IPS-NIHi11 (cell line): ENCODE results near the gene IFI27L1.

Experiments used
- DNase-seq: peaks from one replicate; pipeline ENCODE4 v3.0.0; 2012; ENCODE audit warnings: mixed read lengths, low spot score

IFI27L1 gene

DNA sequence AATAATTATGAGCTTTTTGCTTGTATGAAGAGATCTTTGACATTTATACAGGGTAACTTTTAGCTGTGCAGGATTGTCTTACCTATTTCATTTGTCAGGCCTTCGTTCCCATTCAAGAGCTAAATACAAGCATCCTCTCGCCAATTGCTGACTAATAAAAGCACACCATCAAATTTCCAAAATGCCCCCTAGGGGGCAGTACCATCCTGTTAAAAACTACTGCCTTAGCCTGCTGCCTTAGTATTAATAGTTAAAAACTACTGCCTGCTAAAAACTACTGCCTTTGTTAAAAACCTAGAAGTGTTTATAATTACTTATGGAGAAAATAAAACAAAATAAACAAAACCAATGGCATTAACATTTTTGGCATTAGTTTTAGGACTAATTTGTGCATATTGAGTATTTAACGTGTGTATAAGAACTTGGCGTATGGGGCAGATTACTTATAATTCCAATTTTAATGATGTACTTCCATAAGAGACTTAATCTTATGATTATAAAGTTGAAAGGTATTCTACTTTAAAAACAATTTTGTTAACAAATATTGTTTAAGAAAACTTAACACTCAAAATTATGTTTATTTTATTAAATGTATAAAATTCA is 51.3 kb downstream of the IFI27L1 start:
- peak; percentile 48 for DNase-seq

DNA sequence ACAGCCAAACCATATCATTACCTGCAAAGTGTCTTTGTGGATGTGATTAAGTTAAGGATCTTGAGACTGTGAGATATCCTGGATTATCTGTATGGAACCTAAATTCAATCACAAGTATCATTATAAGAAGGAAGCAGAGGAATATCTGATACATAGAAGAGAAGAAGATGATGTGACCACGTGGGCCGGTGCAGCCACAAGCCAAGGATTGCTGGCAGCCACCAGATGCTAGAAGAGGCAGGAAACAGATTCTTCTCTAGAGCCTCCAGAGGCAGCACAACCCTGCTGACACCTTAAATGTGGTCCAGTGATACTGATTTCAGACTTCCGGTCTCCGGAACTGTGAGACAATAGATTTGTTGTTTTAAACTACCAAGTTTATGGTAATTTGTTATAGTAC is 54.4 kb downstream of the IFI27L1 start:
- no peak for DNase-seq

DNA sequence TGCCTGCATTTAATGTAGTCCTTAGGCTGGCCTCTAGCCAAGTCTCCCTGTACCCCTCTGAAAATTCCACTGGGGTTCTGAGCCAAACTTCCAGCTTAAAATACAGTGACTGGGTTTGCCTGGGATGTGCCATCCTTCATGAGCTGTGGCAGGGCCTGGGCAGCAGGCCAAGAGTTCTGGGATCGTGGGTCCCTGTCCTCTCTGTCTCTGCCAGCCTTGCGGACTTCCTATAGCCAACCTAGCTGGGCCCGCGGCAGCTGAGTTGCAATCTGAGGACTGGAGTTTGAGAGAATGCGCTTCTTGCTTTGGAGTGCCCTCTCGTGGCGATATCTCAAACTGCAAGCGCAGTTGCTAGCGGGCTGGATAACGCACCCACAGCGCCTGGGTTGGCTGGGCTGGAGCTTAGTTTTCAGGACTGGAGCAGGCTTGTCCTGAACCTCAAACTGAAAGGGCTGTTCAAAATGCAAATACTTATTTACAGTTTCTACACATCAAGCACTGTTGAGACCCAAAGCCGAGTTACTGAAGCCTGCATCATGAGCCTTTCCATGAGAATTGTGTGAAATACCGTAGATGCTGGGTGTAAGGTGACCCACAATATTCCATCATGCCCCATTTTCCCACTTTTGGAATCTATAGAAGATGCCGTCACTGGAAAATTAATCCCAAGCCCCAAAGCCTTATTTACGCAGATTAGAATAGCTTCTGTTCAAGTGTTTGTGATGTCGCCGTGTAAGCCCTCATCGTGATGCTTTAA is 55.6 kb downstream of the IFI27L1 start:
- DNase-seq: peak; percentile 80

DNA sequence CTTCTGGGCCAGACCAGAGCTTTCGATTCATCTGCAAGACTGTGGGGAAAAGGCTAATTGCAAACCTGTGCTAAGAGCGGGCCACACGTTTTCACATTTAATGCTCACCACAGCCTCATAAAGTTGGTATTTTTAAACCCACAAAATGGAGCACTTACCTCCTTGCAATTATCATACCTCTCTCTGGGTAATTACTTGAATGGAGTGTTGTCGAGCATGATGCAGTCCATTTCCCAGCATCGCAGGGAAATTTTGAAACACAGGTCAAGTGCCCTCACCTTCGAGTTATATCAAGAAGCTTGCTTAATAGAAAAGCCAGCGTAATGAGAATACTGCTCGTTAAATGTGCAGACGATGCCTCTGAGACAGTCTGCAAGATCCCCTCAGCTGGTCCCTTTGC is 57.1 kb downstream of the IFI27L1 start:
- no peak for DNase-seq

DNA sequence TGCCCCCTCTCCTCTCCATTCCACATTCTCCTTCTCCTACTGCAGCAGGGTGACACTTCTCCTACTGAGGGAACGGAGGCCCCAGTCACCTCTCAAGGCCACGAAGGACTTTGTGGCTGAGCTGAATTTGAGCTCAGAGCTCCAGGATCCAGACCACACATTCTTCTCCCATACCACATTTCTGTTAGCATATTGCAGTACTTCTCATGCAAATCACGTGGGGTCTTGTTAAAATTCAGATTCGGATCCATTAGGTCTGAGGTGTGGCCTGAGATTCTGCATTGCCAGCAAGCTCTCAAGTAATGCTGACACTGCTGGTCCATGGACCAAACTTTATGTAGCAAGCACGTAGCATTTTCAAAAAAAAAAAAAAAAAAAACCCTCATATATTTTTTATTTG is 57.9 kb downstream of the IFI27L1 start:
- DNase-seq: no peak

DNA sequence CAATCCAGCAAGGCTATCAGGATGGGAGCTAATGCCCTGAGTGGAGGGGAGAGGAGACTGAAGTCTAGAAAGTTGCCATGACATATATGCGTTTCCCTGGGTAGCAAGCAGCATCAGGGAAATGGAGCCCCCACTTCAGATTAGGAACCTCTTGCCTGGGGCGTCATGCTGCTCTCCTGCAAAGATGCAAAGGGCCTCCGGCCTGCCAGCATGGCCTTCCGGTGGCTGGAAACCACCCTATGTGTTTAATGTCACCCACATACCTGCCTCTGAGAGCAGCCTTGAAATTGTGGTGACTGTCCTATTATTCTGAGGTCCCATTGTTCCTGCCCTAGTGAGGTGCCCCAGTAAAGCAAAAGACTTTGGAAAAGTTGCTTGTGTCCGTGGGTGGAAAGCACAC is 58.3 kb downstream of the IFI27L1 start:
- no peak for DNase-seq

DNA sequence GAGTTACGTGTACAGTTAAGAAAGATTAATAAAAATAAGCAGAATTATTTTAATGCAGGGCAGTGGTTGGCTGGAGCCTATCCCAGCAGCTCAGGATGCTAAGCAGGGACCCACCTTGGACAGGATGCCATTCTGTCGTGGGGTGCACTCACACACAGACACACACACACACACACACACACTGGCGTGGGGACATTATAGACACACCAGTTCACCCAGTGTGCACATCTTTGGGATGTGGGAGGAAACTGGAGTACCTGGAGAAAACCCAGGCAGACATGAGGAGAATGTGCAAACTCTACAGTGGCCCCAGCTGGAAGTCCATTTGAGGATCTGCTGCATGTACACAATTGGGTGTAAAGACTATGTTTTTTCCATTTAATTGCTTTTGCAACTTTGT is 61.1 kb downstream of the IFI27L1 start:
- no peak for DNase-seq

DNA sequence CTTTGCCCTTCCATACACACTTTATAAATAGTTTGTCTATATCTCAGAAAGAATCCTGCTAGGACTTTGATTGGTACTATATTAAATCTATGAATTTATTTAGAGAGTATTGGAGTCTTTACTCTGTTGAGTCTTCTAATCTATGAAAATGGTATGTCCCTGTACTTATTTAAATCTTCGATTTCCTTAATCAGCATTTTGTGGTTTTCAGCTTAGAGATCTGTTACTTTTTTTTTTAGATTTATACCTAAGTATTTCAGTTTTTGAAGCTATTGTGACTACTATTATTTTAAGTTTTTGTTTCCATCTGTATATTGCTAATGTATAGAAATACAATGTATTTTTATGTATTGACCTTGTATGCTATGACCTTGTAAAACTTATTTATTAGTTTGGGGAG is 61.7 kb downstream of the IFI27L1 start:
- DNase-seq: no peak

DNA sequence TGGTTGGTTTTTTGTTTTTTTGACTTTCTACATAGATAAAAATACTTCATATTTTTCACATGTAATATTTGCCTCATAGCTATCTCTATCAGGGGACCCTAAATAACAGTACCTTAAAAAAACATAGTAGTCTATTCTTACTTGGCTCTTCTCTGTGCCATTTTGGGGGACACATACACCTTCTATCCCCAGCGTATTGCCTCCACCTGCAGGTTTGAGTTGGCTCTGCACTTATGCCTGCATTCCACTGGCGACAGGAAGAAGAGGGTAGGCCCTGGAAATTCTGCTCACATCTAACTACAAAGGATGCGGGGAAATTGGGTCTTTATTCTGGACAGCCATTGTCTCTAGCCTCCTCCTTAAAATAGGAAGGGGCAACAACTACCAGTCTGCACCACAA is 62.1 kb downstream of the IFI27L1 start:
- peak; percentile 40 for DNase-seq

DNA sequence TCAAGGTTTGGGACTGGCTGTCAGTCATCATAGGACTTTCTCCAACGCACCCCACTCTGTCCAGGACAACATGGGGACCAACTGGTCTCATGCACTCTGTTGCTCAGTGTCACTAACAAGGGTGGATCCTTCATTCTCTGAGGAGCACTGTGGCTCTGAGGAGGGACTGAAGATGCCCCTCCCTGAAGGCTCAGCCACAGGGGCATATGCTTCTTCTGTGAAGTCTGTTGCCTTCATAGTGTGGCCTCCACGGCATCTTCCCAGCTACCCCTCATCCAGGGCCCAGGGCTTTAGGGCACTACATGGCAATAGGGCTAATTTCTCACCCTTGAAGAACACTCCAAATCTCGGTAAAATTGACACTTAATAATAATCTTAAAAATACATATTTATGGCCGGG is 62.6 kb downstream of the IFI27L1 start:
- no peak for DNase-seq

DNA sequence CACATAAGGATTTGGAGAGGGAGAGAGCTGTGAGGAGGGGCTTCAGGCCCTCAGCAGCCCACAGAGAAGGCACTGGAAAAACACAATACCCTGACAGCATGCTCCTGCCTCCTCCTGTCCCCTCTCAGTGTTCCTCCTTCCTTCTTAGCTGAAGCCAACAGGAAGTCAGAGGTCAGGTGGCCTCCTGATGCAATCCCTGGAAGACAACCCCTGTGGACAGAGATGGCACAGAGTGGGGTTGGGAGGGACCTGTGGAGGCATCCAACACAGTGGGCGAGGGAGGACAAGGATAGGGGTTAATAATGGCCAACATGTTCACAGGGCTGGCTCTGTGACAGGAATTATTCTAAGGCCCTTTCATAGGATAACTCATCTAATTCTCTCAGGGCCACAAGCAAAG is 63.7 kb downstream of the IFI27L1 start:
- peak; percentile 37 for DNase-seq

DNA sequence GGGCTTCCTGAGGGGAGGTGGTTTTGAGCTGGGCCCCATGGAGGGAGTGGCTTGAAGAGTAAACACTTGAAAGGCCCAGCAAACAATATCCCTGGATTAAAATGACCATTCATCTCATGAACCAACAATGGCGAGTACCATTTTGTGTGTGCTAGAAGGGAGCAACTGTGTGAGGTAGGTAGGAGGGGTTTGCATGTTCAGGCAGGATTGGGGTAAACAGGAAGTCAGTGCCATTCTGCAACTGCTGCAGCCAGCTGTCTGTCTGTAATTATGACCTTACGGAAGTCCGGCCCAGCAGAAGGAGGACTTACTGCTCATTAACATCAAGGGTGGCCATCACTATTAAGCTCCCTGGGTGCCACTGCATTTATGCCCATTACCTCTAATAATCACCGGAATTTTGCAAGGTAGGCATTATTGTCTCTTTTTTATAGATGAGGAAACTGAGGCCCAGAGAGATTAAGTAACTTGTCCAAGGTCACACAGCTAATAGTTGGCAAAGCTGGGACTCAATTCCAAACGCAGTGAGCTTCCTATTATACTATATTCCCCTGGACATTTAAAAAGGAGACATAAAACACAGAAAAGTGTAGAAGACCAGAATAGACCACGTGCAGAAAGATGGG is 64.9 kb downstream of the IFI27L1 start:
- no peak for DNase-seq
